T-helper 1 cell treated with Interleukin-12 subunit alpha and Interleukin-12 subunit beta and Interleukin-4 antibody, amounts not matched to agents 30 ng/mL and 1 ng/mL, for 36 hours (primary cell): ENCODE results near the gene SLC17A9. TPM values are rescaled to one million over a fixed set of nuclear protein-coding genes. Genes with fewer than 3 reads are reported as not detected.
"Not testable (repeated sequence)": the region's sequence is repeated elsewhere in the genome, so short reads cannot be mapped to it uniquely, and the experiment has no call there.

Experiments used
- intact Hi-C: fragments of 100-400 bp; cut with micrococcal nuclease; formaldehyde crosslinking; loops from one replicate; pipeline ENCODE4 v1.15.1; 2024
- total RNA-seq: library from RNA; stranded (reverse); gene quantifications from 2 replicates; pipeline ENCODE4 v1.2.3, GENCODE V29; 2022

Gene SLC17A9
- total RNA-seq, 1 donor from 2014 or later = 3.2 TPM

DNA sequence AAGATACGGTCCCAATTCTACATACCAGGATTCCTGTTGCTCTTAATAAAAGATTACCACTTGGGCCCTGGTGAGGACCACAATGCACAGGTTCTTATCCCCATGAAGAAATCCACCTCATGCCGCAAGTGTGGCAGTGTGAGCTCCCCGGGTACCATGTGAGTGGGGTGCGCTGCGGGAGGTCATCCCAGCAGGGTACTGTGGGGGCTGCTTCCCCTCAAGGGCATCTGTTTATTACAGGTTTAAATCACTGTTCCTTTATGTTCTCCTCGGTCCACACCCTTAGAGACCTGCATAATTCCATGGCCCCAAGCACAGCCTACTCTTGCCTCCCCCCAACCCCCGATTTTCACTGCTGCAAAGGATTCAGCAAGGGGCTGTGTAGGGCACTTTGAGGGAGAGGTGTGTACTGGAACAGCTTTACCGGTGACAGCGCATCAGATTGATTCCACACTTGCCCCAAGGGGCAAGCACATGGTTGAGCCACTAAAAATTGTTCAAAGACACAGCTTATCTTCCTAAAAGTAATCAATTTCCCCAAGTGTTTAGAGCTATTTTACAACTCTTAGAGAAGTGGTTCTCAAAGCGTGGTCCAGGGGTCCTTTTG, 32.4 kb upstream of the SLC17A9 start:
- intact Hi-C loops = no loop called here

- intact Hi-C loops = loop anchor here (1.0 kb wide), 1 partner anchor 21 kb away; no protein-coding TSS in a partner anchor
These were observed 31.3 kb upstream of the SLC17A9 start for GRCh38 chr20:62921119-62921687.

DNA sequence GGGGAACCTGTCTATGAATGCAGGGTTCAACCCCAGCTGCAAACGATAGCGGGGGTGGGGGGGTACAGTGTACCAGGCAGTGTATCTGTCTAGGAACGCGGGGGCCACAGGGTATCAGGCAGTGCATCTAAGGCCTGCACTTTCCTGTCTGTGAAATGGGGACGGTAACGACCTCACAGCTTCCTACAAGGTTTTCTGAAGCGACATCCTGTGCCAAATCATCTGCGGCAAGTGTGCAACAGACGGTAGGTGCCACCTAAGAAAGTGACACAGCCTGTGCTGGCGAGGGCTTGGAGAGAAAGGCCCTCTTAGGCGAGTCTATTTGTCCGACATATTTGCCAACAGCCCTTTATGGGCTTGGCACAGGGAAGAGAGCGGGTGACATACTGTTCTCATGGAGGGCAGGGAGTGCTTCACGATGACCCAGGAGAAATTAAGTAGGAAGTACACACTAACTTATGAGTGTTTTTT, 30.0 kb upstream of the SLC17A9 start:
- intact Hi-C loops = no loop called here

- intact Hi-C loops = not testable (repeated sequence)
These were observed 29.3 kb upstream of the SLC17A9 start for GRCh38 chr20:62923059-62923668.

GRCh38 chr20:62923669-62924441, 28.7 kb upstream of the SLC17A9 start:
- intact Hi-C loops = loop anchor here (2.0 kb wide), 2 partner anchors 15 to 61 kb away; partner anchors contain the start of gene GID8

DNA sequence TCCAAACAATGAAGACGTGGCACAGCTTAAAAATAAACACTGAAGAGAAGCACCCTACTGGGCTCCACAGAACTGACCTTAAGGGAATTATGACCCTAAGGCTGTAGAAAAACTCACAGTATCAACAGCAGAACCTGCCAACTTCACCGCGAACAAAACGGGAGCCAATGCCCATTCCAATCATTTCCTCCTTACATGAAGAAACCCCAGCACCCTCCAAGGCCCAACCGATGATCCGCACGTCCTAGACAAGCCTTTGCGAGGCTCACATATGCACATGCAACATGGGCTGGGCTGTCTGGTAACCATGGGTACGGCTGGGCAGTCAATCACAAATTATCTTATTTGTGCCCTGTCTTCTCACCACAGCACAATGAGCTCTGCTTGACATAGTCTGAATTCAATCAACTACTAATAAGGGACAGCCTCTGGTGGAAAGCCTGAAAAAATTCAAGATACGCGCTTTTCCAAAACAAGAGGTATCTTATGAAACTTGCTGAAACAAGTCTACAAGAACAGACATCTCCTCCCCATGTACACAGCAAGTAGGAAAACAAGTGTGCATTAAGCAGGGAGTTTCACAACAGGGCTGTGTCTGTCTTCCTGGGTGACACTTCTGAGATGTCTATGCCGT, 27.9 kb upstream of the SLC17A9 start:
- intact Hi-C loops = loop anchor here (1.0 to 5.0 kb wide), 5 partner anchors 14 to 537 kb away; partner anchors contain the start of genes GID8, OGFR and RPS21

DNA sequence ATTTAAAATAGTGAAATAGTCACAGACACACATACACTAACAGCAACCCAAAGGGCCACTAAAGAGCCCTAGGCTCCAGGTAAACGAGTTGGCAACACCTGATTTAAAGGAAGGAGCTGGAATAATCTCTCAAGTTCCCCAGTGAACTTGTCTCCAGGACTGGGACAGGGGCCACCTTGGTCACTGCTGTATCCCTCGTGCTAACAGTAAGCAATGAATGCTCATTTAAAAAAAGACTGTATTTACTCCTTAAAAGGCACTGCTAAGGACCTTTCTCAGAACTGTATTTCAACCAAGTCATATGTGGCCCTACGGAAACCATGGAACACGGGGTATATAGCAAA, 27.5 kb upstream of the SLC17A9 start:
- intact Hi-C loops = loop anchor here (1.0 to 5.0 kb wide), 5 partner anchors 14 to 538 kb away; partner anchors contain the start of genes GID8, OGFR and RPS21

DNA sequence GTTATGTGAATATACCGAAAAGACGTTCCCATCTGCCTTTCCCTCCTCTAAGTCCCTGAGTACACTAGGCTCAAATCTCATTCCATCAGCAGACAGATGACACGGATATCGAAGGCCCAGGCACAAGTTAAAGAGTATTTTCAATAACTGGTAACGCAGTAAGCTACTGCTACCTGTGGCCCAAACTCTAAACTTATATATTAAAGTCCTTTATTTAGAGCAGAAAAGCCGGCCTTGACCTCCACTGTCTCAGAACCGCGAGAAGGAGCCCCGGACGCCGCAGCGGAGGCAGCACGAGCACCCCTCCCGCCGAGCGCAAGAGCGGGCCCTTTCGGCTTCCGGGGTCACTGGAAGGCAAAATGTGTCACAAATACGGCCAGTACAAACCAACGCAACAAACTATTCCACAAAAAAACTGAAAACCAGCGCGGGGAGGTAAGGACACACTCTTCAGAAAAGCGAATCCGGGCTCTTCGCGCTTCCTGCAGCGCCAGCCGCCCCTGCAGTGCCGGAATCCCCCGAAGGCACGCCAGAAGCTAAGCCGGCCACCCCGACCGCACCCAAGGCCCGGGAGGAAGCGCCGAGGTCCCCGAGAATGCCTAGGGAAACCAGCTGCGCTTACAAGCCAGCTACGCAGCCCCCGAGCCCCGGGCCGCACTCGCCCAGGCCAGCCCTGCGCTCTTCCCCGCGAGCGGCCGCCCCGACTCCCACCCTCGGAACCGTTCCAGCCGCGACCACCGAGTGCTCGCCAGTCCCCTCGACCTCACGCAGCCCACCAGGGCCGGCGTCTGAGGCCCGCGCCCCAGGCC, 26.9 kb upstream of the SLC17A9 start:
- intact Hi-C loops = loop anchor here (1.0 to 5.0 kb wide), 8 partner anchors 7 to 623 kb away; partner anchors contain the start of genes ADRM1, GID8, OGFR and RPS21

GRCh38 chr20:62926229-62927127, 26.0 kb upstream of the SLC17A9 start, which contains the start of gene DIDO1:
Gene DIDO1, minus strand, starts transcription at chr20:62926505.
- intact Hi-C loops = loop anchor here (1.0 to 5.0 kb wide), 5 partner anchors 8 to 624 kb away; partner anchors contain the start of genes ADRM1, OGFR and RPS21

DNA sequence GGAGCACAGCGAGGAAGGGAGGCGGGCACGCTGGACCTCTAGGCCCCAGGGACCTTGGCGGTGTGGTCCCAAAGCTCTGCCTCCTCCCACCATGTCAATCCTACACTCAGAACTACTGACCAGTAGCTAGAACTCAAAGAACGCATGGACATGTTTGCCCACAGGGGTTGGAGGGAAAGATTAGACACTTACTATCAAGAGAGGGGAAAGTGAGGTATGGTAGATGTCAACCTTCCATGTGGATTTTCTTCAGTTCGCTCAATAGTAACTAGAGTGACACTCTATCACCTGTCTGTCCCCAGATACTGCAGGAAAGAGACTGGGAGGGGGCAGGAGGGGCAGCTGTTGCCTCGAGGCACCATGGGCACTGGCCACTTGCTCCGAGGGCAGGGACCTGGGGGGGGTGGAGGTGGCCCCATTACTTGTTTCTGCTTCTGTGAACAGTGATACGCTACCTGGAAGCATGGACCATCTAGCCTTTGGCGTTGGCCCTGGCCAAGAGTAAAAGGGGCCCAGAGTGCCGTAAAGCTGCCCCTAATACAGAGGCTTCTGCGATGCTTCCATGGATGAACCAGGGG, 25.3 kb upstream of the SLC17A9 start:
- intact Hi-C loops = loop anchor here (2.0 to 5.0 kb wide), 3 partner anchors 125 to 624 kb away; partner anchors contain the start of genes ADRM1, OGFR and RPS21

GRCh38 chr20:62928246-62928939, 24.1 kb upstream of the SLC17A9 start:
- intact Hi-C loops = loop anchor here (2.0 to 5.0 kb wide), 4 partner anchors 48 to 624 kb away; partner anchors contain the start of genes OGFR and RPS21

- intact Hi-C loops = loop anchor here (1.0 to 5.0 kb wide), 5 partner anchors 8 to 624 kb away; partner anchors contain the start of genes OGFR and RPS21
These were observed 23.4 kb upstream of the SLC17A9 start for GRCh38 chr20:62929051-62929538.

DNA sequence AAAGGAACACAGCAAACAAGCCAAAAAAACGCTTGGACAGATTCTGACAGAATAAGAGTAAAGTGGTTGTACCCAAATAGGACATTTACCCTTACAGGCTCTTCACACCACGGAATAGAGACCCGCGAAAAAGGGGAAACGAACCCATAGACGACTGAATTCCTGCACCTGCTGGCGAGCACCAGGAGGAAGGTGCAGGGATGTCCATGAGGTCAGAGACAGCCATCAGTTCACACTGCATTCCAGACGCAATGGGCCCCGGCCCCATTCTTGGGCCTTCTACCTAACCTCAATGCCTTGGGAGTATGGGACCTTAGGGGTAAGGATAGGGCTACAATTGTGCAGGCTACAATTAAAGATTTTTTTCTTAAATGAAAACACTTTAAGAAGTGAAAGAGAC, 21.0 kb upstream of the SLC17A9 start:
- intact Hi-C loops = loop anchor here (10.0 kb wide), 3 partner anchors 697 to 807 kb away; partner anchors contain the start of genes LSM14B, OSBPL2, RTEL1 and STMN3

DNA sequence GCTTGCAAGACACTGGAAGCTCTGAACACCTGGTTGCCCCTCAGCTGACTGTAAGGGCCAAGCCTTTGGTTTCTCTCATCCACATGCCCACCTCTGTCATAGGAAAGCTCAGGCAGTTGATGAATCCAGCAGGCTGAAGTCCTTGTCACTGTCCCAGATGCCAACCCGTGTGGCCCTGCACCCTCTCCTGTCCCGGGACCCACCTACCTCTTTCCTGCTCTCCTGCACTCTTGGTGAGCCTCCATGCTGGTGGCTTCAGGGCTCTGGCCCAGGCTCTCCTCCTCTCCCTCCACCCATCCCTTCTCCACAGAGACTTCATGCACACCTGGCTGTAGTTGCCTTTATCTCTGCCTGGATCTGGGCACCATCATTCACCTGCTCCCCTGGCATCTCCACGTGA, 18.5 kb upstream of the SLC17A9 start:
- intact Hi-C loops = loop anchor here (10.0 kb wide), 3 partner anchors 699 to 809 kb away; partner anchors contain the start of genes LSM14B, OSBPL2, RTEL1 and STMN3

DNA sequence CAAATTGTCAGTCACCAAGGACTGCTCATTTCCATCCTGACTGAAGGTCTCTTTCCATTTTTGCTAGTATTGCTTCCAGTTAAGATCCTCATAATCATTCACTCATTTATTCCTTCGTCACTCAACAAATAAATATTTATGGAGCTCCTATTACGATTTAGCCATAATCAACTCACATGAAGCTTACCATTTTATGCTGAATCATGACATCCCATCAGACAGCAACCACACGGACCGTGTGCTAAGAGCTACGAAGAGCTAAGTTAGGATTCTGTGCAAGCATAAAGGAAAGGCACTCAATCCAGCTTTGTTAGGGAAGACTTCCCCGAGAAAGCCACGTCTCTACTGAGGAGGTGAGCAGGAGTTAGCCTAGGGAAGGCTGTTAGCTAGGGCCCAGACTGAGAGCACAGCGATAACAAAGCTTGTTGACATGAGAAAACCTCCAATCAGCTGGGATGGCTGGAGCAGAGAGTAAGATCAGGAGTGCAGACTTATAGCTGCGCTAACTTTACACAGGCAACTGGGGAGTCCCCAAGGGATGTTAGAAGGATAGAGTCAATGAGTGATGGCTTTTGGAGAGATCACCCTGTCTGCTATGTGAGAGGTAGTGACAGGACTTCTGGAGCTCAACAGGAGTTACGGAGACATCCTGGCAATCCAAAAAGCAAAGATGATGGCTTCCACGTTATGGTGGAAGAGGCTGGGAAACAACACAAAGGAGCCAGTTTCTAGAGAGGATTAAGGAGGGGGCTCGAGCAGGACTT, 17.1 kb upstream of the SLC17A9 start:
- intact Hi-C loops = loop anchor here (5.0 to 10.0 kb wide), 6 partner anchors 143 to 811 kb away; partner anchors contain the start of genes CABLES2, LSM14B, OSBPL2 and RTEL1

DNA sequence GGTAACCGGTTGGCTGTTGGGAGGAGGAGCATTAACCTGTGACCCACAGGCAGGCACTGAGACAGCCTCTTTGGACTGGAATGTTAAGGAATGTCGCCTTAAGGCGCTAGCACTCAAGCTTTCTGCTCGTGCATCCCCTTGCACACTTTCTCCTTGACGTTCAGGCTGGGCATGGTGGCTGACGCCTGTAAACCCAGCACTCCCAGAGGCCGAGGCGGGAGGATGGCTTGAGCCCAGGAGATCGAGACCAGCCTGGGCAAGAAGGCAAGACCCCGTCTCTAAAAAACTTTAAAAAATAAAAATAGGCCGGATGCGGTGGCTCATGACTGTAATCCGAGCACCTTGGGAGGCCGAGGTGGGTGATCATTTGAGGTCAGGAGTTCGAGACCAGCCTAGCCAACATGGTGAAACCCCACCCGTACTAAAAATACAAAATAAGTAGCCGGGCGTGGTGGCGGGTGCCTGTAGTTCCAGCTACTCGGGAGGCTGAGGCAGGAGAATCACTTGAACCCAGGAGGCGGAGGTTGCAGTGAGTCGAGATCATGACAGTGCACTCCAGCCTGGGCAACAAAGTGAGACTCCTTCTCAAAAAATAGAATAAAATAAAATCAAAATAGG, 16.4 kb upstream of the SLC17A9 start:
- intact Hi-C loops = loop anchor here (2.0 to 10.0 kb wide), 7 partner anchors 144 to 811 kb away; partner anchors contain the start of genes CABLES2, LSM14B, OSBPL2 and RTEL1
